A549 (cell line): ENCODE results near the gene JAZF1. TPM values are rescaled to one million over a fixed set of nuclear protein-coding genes. Genes with fewer than 3 reads are reported as not detected.

Source experiments
- ATAC-seq, 2 experiments: fragments of 200-7000 bp in 1 of 2; fragments of >200 bp in 1 of 2; cut with Nextera tagmentation in 1 of 2; cut with Tn5 transposase in 1 of 2; 3 replicates each; pipeline versions ENCODE4 v1.8.0 to v1.9.1; 2018 to 2020; ENCODE audit warnings: mild to moderate bottlenecking in 1 of 2, moderate library complexity in 1 of 2
- CTCF ChIA-PET: fragments of 300-600 bp; sonication (Branson Sonifier 250); formaldehyde crosslinking; extraction: SDS; loops from one replicate; lab custom pipeline; 2021; ENCODE audit warnings: antibody characterized with exemption, inconsistent platforms; lab: Yijun Ruan, JAX
- POLR2A ChIA-PET: fragments of 350-600 bp; formaldehyde crosslinking; extraction: SDS; loops from one replicate; lab custom pipeline; 2021; ENCODE audit warnings: antibody characterized with exemption, inconsistent platforms; lab: Yijun Ruan, JAX
- DNase-seq, 2 experiments: peaks; one replicate each; pipeline versions ENCODE4 v3.0.0 to v3.0.0-alpha.2; 2011 to 2016; ENCODE audit warnings: low read depth in 1 of 2, low spot score in 1 of 2
- FAIRE-seq: peaks from 2 replicates; lab custom pipeline; 2011; peaks lifted over from hg19 to GRCh38; lab: Jason Lieb, UNC
- H3K27ac ChIP-seq, 2 experiments: fragments of >200 bp; sonication (Bioruptor Twin); formaldehyde crosslinking; 3 replicates each; pipeline ENCODE4 v1.5.1; 2016 to 2017
- H3K4me1 ChIP-seq: fragments of >200 bp; sonication (Bioruptor Twin); formaldehyde crosslinking; 3 replicates; pipeline ENCODE4 v1.6.1; 2016
- H3K4me2 ChIP-seq: fragments of >200 bp; sonication (Bioruptor Twin); formaldehyde crosslinking; 3 replicates; pipeline ENCODE4 v1.6.1; 2016
- H3K4me3 ChIP-seq: fragments of >200 bp; sonication (Bioruptor Twin); formaldehyde crosslinking; 3 replicates; pipeline ENCODE4 v1.5.1; 2016
- H3K9me3 ChIP-seq: fragments of >200 bp; sonication (Bioruptor Twin); formaldehyde crosslinking; 3 replicates; pipeline ENCODE4 v1.6.1; 2016
- CBX2 ChIP-seq: fragments of 200-600 bp; sonication (generic); IDR thresholded peaks from 2 replicates; pipeline ENCODE4 v1.6.1; 2016; ENCODE audit warnings: low read depth, mild to moderate bottlenecking, borderline replicate concordance
- CHD2 ChIP-seq: fragments of 150-350 bp; IDR thresholded peaks from 2 replicates; pipeline ENCODE4 v1.6.1; 2014; ENCODE audit warnings: low read length; ENCODE audit not compliant: partially characterized antibody
- CHD4 ChIP-seq: fragments of 200-600 bp; sonication (generic); IDR thresholded peaks from 2 replicates; pipeline ENCODE4 v1.6.1; 2016; ENCODE audit warnings: antibody characterized with exemption, mild to moderate bottlenecking, borderline replicate concordance
- EHF ChIP-seq: fragments of 250-450 bp; sonication (Bioruptor Pico); IDR thresholded peaks from 2 replicates; pipeline ENCODE4 v1.5.0; 2020; ENCODE audit warnings: mild to moderate bottlenecking
- FOSB ChIP-seq: fragments of 250-450 bp; sonication (Bioruptor Pico); IDR thresholded peaks from 2 replicates; pipeline ENCODE4 v1.5.0; 2020; ENCODE audit warnings: mild to moderate bottlenecking, moderate library complexity
- FOXS1 ChIP-seq: fragments of 250-450 bp; sonication (Bioruptor Pico); IDR thresholded peaks from 2 replicates; pipeline ENCODE4 v1.5.0; 2020; ENCODE audit warnings: mild to moderate bottlenecking, moderate library complexity
- GATA3 ChIP-seq: IDR thresholded peaks from 2 replicates; pipeline ENCODE4 v1.6.1; 2012; ENCODE audit warnings: borderline replicate concordance
- HDAC2 ChIP-seq: fragments of 200-600 bp; sonication (generic); IDR thresholded peaks from 2 replicates; pipeline ENCODE4 v1.6.1; 2016
- KDM1A ChIP-seq: fragments of 200-600 bp; sonication (generic); IDR thresholded peaks from 2 replicates; pipeline ENCODE4 v1.6.1; 2016; ENCODE audit warnings: low read depth, mild to moderate bottlenecking
- KDM5A ChIP-seq: fragments of 200-600 bp; sonication (generic); IDR thresholded peaks from 2 replicates; pipeline ENCODE4 v1.6.1; 2016; ENCODE audit warnings: antibody characterized with exemption, mild to moderate bottlenecking
- MAFK ChIP-seq: fragments of 450-650 bp; IDR thresholded peaks from 2 replicates; pipeline ENCODE4 v1.6.1; 2014; ENCODE audit not compliant: partially characterized antibody
- MAZ ChIP-seq: fragments of 150-350 bp; IDR thresholded peaks from 2 replicates; pipeline ENCODE4 v1.6.1; 2014; ENCODE audit warnings: antibody characterized with exemption, low read depth, low read length, borderline replicate concordance
- NFE2L2 ChIP-seq: fragments of 150-350 bp; conservative IDR thresholded peaks from 2 replicates; pipeline ENCODE4 v1.6.1; 2014; ENCODE audit warnings: low read length
- PHF8 ChIP-seq: fragments of 200-600 bp; sonication (generic); IDR thresholded peaks from 2 replicates; pipeline ENCODE4 v1.6.1; 2016; ENCODE audit warnings: low read depth, mild to moderate bottlenecking, antibody characterized with exemption, moderate library complexity, borderline replicate concordance
- POLR2A ChIP-seq: IDR thresholded peaks from 2 replicates; pipeline ENCODE4 v1.6.1; 2012; ENCODE audit warnings: mild to moderate bottlenecking, low read length
- POLR2AphosphoS2 ChIP-seq: conservative IDR thresholded peaks from 2 replicates; pipeline ENCODE4 v1.6.1; 2012; ENCODE audit warnings: low read length, improper control_type of control experiment, inconsistent platforms
- RARB ChIP-seq: fragments of 250-450 bp; sonication (Bioruptor Pico); IDR thresholded peaks from 2 replicates; pipeline ENCODE4 v1.8.0; 2021; ENCODE audit warnings: mild to moderate bottlenecking, moderate library complexity
- RFX5 ChIP-seq: fragments of 450-650 bp; IDR thresholded peaks from 2 replicates; pipeline ENCODE4 v1.7.1; 2014; ENCODE audit warnings: antibody characterized with exemption, mild to moderate bottlenecking, moderate library complexity
- SMC3 ChIP-seq: fragments of >200 bp; sonication (Bioruptor Twin); formaldehyde crosslinking; IDR thresholded peaks from 3 replicates; pipeline ENCODE4 v1.6.1; 2018; ENCODE audit warnings: inconsistent platforms
- SREBF2 ChIP-seq: fragments of 450-650 bp; IDR thresholded peaks from 2 replicates; pipeline ENCODE4 v1.6.1; 2014; ENCODE audit warnings: mild to moderate bottlenecking, moderate library complexity
- ZC3H11A ChIP-seq: fragments of 450-650 bp; IDR thresholded peaks from 2 replicates; pipeline ENCODE4 v1.6.1; 2014; ENCODE audit warnings: antibody characterized with exemption, mild to moderate bottlenecking
- ZNF302 ChIP-seq: fragments of 250-450 bp; sonication (Bioruptor Pico); IDR thresholded peaks from 2 replicates; pipeline ENCODE4 v1.9.0; 2021; ENCODE audit warnings: inconsistent platforms, mild to moderate bottlenecking, moderate library complexity
- ZSCAN20 ChIP-seq: fragments of 250-450 bp; sonication (Bioruptor Pico); IDR thresholded peaks from 2 replicates; pipeline ENCODE4 v1.8.0; 2022; ENCODE audit warnings: mild to moderate bottlenecking, moderate library complexity
- WGBS: methylation state at CpG from one replicate; pipeline ENCODE4 v1.1.6; 2017; ENCODE audit errors: missing lambda C conversion rate; 5-methylcytosine and 5-hydroxymethylcytosine counted together
- polyA plus RNA-seq, 4 experiments: library from polyadenylated mRNA; depleted of rRNA in 3 of 4; stranded (reverse); fragments of >200 nt; fragmentation: RNase III in 1 of 4; extraction: RNeasy Plus Mini Kit Qiagen cat#74134 plus additional on column Dnase treatment in 1 of 4; gene quantifications; 2 replicates in 3 of 4; 3 replicates in 1 of 4; pipeline ENCODE4 v1.2.3, GENCODE V29; 2011 to 2017
- TF ChIP-seq, protein P1 (sequence below): IDR thresholded peaks from 2 replicates; pipeline ENCODE4 v1.6.1; 2012
- TF ChIP-seq, protein P2 (sequence below): fragments of >200 bp; sonication (Bioruptor Twin); formaldehyde crosslinking; IDR thresholded peaks from 2 replicates; pipeline ENCODE4 v1.6.1; 2016
- TF ChIP-seq, protein P3 (sequence below): fragments of >200 bp; sonication (Bioruptor Twin); formaldehyde crosslinking; IDR thresholded peaks from 3 replicates; pipeline ENCODE4 v1.5.1; 2016

Gene JAZF1
- polyA plus RNA-seq, 2 of the 4 experiments (the other 2 are of a cell fraction) = 1.9 to 2.8 TPM

DNA sequence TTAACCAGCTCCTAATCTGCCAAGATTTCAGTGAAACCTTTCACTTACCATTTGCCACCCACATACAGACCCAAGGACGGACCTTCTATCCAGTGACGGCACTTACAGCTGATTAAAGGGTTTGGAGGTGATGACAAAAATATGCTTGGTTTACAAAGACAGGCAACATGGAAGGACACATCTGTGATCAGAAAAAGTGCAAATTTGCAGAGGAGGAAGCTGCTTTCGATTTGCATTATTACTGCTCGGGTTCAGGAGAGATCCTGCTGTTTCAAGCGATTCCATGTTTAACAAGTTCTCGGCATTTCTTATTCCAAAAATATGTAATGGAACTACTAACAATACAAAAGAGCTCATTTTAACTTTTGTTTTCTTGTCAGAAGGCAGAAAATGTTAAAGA, 109.0 kb downstream of the JAZF1 start (continued):
- TF ChIP-seq, protein P1, sequence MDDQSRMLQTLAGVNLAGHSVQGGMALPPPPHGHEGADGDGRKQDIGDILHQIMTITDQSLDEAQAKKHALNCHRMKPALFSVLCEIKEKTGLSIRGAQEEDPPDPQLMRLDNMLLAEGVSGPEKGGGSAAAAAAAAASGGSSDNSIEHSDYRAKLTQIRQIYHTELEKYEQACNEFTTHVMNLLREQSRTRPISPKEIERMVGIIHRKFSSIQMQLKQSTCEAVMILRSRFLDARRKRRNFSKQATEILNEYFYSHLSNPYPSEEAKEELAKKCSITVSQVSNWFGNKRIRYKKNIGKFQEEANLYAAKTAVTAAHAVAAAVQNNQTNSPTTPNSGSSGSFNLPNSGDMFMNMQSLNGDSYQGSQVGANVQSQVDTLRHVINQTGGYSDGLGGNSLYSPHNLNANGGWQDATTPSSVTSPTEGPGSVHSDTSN = no peak
- TF ChIP-seq CHD2 (no peak), FOSB (no peak)

- POLR2A ChIA-PET = interaction anchor here (1.4 kb wide), 1 partner anchor 14 kb away, joined by 3 read pairs; no protein-coding TSS in a partner anchor
- peaks cover 35% of the 10 kb centered on the region for H3K4me1 ChIP-seq
- TF ChIP-seq SMC3 (no peak), PHF8 (no peak), RARB (CRISPR knock-in tag) (no peak)
- TF ChIP-seq, protein P2, sequence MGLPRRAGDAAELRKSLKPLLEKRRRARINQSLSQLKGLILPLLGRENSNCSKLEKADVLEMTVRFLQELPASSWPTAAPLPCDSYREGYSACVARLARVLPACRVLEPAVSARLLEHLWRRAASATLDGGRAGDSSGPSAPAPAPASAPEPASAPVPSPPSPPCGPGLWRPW = no peak
- TF ChIP-seq, all 56 proteins: peak for 0
- DNase-seq (no peak), FAIRE-seq (peak; percentile 79), ATAC-seq (no peak)
- Histone ChIP-seq H3K9me3 (no peaks in the 10 kb centered on the region), H3K4me2 (no peak overlapping the region), H3K27ac (peak overlapping the region in 1 of 2 experiments; percentile 40; a peak in 3 of 6 replicates), H3K4me3 (no peak overlapping the region)
- CTCF ChIA-PET = interaction anchor here (1.1 to 5.9 kb wide), 7 partner anchors 8 to 50 kb away, joined by 3 to 46 read pairs (median 19); no protein-coding TSS in a partner anchor
- 86% methylated on average over 9 of the region's 9 CpGs for WGBS
Measured at GRCh38 chr7:28070297-28071055, 110.1 kb downstream of the JAZF1 start.

GRCh38 chr7:28069807-28070206, 110.8 kb downstream of the JAZF1 start:
- ATAC-seq = no peak
- POLR2A ChIA-PET = interaction anchor here (1.4 kb wide), 1 partner anchor 13 kb away, joined by 3 read pairs; no protein-coding TSS in a partner anchor
- no peak for TF ChIP-seq FOXS1
- TF ChIP-seq ZNF302 (CRISPR knock-in tag) = no peak
- TF ChIP-seq ZC3H11A = no peak
- no peak for TF ChIP-seq RFX5
- no peak for TF ChIP-seq NFE2L2
- TF ChIP-seq POLR2AphosphoS2 = no peak
- TF ChIP-seq CHD4 = no peak
- no peak for TF ChIP-seq GATA3
- no peak for TF ChIP-seq CBX2
- TF ChIP-seq, protein P3, sequence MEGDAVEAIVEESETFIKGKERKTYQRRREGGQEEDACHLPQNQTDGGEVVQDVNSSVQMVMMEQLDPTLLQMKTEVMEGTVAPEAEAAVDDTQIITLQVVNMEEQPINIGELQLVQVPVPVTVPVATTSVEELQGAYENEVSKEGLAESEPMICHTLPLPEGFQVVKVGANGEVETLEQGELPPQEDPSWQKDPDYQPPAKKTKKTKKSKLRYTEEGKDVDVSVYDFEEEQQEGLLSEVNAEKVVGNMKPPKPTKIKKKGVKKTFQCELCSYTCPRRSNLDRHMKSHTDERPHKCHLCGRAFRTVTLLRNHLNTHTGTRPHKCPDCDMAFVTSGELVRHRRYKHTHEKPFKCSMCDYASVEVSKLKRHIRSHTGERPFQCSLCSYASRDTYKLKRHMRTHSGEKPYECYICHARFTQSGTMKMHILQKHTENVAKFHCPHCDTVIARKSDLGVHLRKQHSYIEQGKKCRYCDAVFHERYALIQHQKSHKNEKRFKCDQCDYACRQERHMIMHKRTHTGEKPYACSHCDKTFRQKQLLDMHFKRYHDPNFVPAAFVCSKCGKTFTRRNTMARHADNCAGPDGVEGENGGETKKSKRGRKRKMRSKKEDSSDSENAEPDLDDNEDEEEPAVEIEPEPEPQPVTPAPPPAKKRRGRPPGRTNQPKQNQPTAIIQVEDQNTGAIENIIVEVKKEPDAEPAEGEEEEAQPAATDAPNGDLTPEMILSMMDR = no peak
- TF ChIP-seq MAFK = no peak
- no peak for TF ChIP-seq KDM5A
- TF ChIP-seq SREBF2 = no peak
- no peak for TF ChIP-seq HDAC2
- TF ChIP-seq EHF (CRISPR knock-in tag) = no peak
- TF ChIP-seq KDM1A = no peak
- TF ChIP-seq ZSCAN20 (CRISPR knock-in tag) = no peak
- no peak for TF ChIP-seq MAZ
- no peak for TF ChIP-seq POLR2A
- DNase-seq = no peak
- WGBS = 69% methylated on average over 10 of the region's 10 CpGs
- Histone ChIP-seq H3K27ac (peak overlapping the region; percentile 22 to 65; a peak in 4 of 6 replicates), H3K4me3 (no peak overlapping the region), H3K4me2 (no peak overlapping the region), H3K9me3 (no peaks in the 10 kb centered on the region), H3K4me1 (peaks cover 40% of the 10 kb centered on the region)
- CTCF ChIA-PET = interaction anchor here (0.5 to 5.9 kb wide), 10 partner anchors 9 to 407 kb away, joined by 3 to 46 read pairs (median 3); partner anchors contain the start of gene HIBADH
- FAIRE-seq = no peak
